AG04450 (cell line): ENCODE data around the gene UTF1. TPM values are rescaled to one million over a fixed set of nuclear protein-coding genes. Genes with fewer than 3 reads are reported as not detected.
"Not testable (repeated sequence)": the region's sequence is repeated elsewhere in the genome, so short reads cannot be mapped to it uniquely, and the experiment has no call there.

Source experiments
- CTCF ChIA-PET: fragments of 300-600, 350-600 bp; formaldehyde crosslinking; extraction: SDS; loops from one replicate; lab custom pipeline; 2022; ENCODE audit warnings: antibody characterized with exemption, inconsistent platforms; lab: Charles Lee
- POLR2A ChIA-PET: fragments of 350-600 bp; formaldehyde crosslinking; extraction: SDS; loops from one replicate; lab custom pipeline; 2021; ENCODE audit warnings: antibody characterized with exemption, inconsistent platforms; lab: Yijun Ruan, JAX
- DNase-seq: peaks from one replicate; pipeline ENCODE4 v3.0.0-alpha.2; 2011; ENCODE audit warnings: low read depth, low spot score
- H3K27ac ChIP-seq: one replicate; pipeline ENCODE4 v1.5.1; 2012; ENCODE audit warnings: low read depth, low read length, control low read depth
- H3K27me3 ChIP-seq: one replicate; pipeline ENCODE4 v1.6.0; 2012; ENCODE audit warnings: low read length; ENCODE audit not compliant: control insufficient read depth, insufficient read depth
- H3K4me3 ChIP-seq: 2 replicates; pipeline ENCODE4 v1.5.1; 2011; ENCODE audit warnings: mild to moderate bottlenecking, low read depth, low read length, control low read depth
- H3K9me3 ChIP-seq: 2 replicates; pipeline ENCODE4 v1.5.1; 2012; ENCODE audit warnings: low read length; ENCODE audit not compliant: control insufficient read depth, insufficient read depth
- polyA plus RNA-seq: library from polyadenylated mRNA; depleted of rRNA; stranded (reverse); fragments of >200 nt; gene quantifications from 2 replicates; pipeline ENCODE4 v1.2.3, GENCODE V29; 2011
- TF ChIP-seq, protein P1 (sequence below): IDR thresholded peaks from 2 replicates; pipeline ENCODE4 v1.5.1; 2011; ENCODE audit warnings: low read depth, low read length, control low read depth, inconsistent platforms

UTF1 gene
- polyA plus RNA-seq, 1 experiment: not detected

DNA sequence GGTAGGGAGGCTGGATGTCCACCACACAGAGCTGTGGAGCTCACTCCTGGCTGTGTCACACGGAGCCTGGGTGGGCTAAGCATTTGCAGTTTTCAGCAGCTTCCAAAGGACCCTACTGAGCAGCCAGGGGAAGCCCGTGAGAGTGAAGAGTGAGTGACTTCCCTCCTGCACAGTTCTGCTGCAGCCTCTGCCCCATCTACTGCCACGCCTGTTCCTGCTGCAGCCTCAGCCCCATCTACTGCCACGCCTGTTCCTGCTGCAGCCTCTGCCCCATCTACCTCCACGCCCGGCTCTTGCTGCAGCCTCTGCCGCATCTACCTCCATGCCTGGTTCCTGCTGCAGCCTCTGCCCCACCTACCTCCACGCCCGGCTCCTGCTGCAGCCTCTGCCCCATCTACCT, 34.4 kb downstream of the UTF1 start:
- CTCF ChIA-PET: interaction anchor here (1.2 kb wide), 1 partner anchor 121 kb away, joined by 4 read pairs; no protein-coding TSS in a partner anchor

DNA sequence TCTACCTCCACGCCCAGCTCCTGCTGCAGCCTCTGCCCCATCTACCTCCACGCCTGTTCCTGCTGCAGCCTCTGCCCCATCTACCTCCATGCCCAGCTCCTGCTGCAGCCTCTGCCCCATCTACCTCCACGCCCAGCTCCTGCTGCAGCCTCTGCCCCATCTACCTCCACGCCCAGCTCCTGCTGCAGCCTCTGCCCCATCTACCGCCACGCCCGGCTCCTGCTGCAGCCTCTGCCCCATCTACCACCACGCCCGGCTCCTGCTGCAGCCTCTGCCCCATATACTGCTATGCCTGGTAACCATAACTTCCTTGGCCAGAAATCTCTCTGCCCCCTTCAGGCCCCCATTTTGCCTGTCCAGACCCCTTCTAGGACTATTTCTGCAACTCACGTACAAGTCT, 35.0 kb downstream of the UTF1 start:
- POLR2A ChIA-PET, H3K9me3 ChIP-seq, H3K27me3 ChIP-seq, DNase-seq, H3K4me3 ChIP-seq, H3K27ac ChIP-seq, CTCF ChIA-PET: not testable (repeated sequence)

More for the DNA sequence above, 34.4 kb downstream of the UTF1 start:
- POLR2A ChIA-PET: no interaction called here
- no peaks in the 10 kb centered on the region; the same call in 1 of the 2 replicates for H3K9me3 ChIP-seq
- no peak overlapping the region for H3K4me3 ChIP-seq
- no peaks in the 10 kb centered on the region for H3K27me3 ChIP-seq
- no peak for DNase-seq
- H3K27ac ChIP-seq: no peak overlapping the region
- TF ChIP-seq, protein P1, sequence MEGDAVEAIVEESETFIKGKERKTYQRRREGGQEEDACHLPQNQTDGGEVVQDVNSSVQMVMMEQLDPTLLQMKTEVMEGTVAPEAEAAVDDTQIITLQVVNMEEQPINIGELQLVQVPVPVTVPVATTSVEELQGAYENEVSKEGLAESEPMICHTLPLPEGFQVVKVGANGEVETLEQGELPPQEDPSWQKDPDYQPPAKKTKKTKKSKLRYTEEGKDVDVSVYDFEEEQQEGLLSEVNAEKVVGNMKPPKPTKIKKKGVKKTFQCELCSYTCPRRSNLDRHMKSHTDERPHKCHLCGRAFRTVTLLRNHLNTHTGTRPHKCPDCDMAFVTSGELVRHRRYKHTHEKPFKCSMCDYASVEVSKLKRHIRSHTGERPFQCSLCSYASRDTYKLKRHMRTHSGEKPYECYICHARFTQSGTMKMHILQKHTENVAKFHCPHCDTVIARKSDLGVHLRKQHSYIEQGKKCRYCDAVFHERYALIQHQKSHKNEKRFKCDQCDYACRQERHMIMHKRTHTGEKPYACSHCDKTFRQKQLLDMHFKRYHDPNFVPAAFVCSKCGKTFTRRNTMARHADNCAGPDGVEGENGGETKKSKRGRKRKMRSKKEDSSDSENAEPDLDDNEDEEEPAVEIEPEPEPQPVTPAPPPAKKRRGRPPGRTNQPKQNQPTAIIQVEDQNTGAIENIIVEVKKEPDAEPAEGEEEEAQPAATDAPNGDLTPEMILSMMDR: no peak

DNA sequence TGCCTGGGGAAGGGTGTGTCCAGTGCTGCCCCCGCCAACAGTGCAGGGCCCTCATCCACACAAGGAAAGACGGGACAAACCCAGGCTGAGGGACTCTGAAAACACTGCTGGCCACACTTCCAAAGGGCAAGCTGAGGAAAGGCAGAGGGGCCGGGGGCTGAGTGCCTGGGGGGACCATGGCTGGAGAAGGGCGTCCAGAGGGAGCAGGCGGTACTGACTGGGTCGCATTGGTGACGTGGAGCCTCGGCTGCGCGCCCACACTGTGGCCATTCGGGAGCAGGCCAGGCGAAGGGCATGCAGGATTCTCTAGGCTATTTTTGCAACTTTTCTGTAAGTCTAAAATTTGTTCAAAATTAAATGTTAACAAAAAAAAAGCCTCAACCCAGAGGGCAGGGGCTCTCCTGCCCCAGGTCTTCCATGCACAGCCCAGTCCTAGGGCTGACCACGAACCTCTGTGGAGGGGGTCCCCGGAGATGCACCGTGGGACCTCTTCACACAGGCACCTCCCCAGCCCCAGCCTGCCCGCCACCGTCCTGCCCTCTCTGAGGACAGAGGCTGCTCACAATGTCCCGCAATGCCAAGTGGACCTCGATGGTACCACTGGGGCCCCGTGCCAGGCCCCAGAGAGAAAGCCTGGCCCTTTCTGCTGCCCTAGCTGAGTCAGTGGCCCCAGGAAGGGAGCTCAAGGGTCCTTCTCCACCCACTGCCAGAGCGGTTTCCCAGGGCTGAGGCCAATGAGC, 36.2 kb downstream of the UTF1 start:
- TF ChIP-seq, protein P1: no peak
- no peaks in the 10 kb centered on the region for H3K27me3 ChIP-seq
- H3K27ac ChIP-seq: no peak overlapping the region
- ChIA-PET CTCF (no interaction called here), POLR2A (no interaction called here)
- no peak for DNase-seq
- H3K9me3 ChIP-seq: no peaks in the 10 kb centered on the region; the same call in 1 of the 2 replicates
- no peak overlapping the region for H3K4me3 ChIP-seq

DNA sequence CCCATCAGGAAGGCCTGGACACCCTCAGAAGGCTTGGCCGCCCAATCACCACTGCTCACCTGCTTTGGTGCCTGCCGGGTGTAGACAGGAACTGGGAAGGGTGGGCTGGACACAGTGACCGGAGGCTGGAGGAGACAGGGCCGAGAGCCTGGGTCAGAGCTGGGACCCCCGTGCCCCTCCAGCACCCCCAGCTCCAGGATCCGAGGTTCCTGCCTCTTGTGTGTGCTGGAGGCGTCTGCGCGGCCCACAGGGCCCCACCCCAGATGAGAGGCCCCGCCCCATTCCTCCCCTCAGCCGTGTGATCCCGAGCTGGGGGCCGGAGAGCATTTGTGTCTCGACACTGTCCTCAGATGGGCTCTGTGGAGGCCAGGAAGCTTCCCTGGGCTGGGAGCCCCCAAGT, 37.3 kb downstream of the UTF1 start:
- Histone ChIP-seq H3K9me3 (no peaks in the 10 kb centered on the region; the same call in 1 of the 2 replicates), H3K27ac (no peak overlapping the region), H3K27me3 (no peaks in the 10 kb centered on the region), H3K4me3 (no peak overlapping the region)
- no peak for DNase-seq
- ChIA-PET CTCF (interaction anchor here (0.7 kb wide), 1 partner anchor 62 kb away, joined by 3 read pairs; no protein-coding TSS in a partner anchor), POLR2A (no interaction called here)
- TF ChIP-seq, protein P1: no peak

DNA sequence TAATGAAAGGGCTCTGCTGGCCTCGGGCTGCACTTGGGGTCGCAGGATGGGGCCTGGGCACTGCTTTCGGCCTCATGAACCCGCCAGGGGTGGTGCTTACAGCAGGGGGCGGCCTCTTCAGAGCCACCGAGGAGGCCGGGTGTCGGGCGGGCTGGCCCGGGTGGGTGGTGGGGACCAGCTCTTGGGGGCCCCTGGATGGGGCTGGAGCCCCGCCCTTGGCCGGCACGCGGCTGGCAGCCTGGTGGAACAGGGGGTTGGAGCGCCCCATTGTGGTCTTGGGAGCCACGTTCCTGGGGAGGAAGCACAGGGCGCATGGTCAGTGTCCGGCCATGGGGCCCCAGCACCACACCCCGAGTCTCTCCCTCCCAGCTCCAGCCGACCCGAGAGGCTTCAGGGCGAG, 37.8 kb downstream of the UTF1 start:
- Histone ChIP-seq H3K27me3 (no peaks in the 10 kb centered on the region), H3K27ac (no peak overlapping the region), H3K9me3 (no peaks in the 10 kb centered on the region; the same call in 1 of the 2 replicates), H3K4me3 (no peak overlapping the region)
- POLR2A ChIA-PET: no interaction called here
- CTCF ChIA-PET: interaction anchor here (0.7 kb wide), 1 partner anchor 62 kb away, joined by 3 read pairs; no protein-coding TSS in a partner anchor
- DNase-seq: no peak
- TF ChIP-seq, protein P1: no peak
